ENCODE measurements around the gene HTR7. TPM values are rescaled to one million over a fixed set of nuclear protein-coding genes. Genes with fewer than 3 reads are reported as not detected.

Gene HTR7
- total RNA-seq, 1 experiment from 2014 or later = 19.4 TPM

- DNase-seq (ENCODE audit: low read depth) = no peak
These were observed 53.5 kb downstream of the HTR7 start for GRCh38 chr10:90804354-90804753.

GRCh38 chr10:90801608-90802007 lies 56.2 kb downstream of the HTR7 start:
- no peak for DNase-seq (ENCODE audit: low read depth)

GRCh38 chr10:90800232-90800796 lies 57.5 kb downstream of the HTR7 start:
- DNase-seq (ENCODE audit: low read depth) = no peak

- DNase-seq (ENCODE audit: low read depth) = no peak
These were observed 58.7 kb downstream of the HTR7 start for GRCh38 chr10:90799172-90799571.

GRCh38 chr10:90798482-90798881 lies 59.4 kb downstream of the HTR7 start:
- DNase-seq (ENCODE audit: low read depth) = no peak

GRCh38 chr10:90790422-90790821 lies 67.4 kb downstream of the HTR7 start:
- no peak for DNase-seq (ENCODE audit: low read depth)

GRCh38 chr10:90788968-90789367 lies 68.9 kb downstream of the HTR7 start:
- DNase-seq (ENCODE audit: low read depth) = no peak

- no peak for DNase-seq (ENCODE audit: low read depth)
These were observed 69.7 kb downstream of the HTR7 start for GRCh38 chr10:90788199-90788491.

- DNase-seq (ENCODE audit: low read depth) = peak; percentile 35
These were observed 70.2 kb downstream of the HTR7 start for GRCh38 chr10:90787393-90788198.

GRCh38 chr10:90785782-90786181 lies 72.1 kb downstream of the HTR7 start:
- no peak for DNase-seq (ENCODE audit: low read depth)

GRCh38 chr10:90784771-90785170 lies 73.1 kb downstream of the HTR7 start:
- no peak for DNase-seq (ENCODE audit: low read depth)

GRCh38 chr10:90780488-90780887 lies 77.4 kb downstream of the HTR7 start:
- no peak for DNase-seq (ENCODE audit: low read depth)

- DNase-seq (ENCODE audit: low read depth) = peak; percentile 9
These were observed 78.3 kb downstream of the HTR7 start for GRCh38 chr10:90779548-90779947.

- DNase-seq (ENCODE audit: low read depth) = no peak
These were observed 80.2 kb downstream of the HTR7 start for GRCh38 chr10:90777621-90778020.

GRCh38 chr10:90775351-90776028 lies 82.3 kb downstream of the HTR7 start:
- peak; percentile 66 for DNase-seq (ENCODE audit: low read depth)

GRCh38 chr10:90769946-90770841 lies 87.6 kb downstream of the HTR7 start:
- no peak for DNase-seq (ENCODE audit: low read depth)

- peak; percentile 42 for DNase-seq (ENCODE audit: low read depth)
These were observed 106.5 kb downstream of the HTR7 start for GRCh38 chr10:90751107-90751997.

- no peak for DNase-seq (ENCODE audit: low read depth)
These were observed 111.0 kb downstream of the HTR7 start for GRCh38 chr10:90746829-90747228.

GRCh38 chr10:90745565-90745964 lies 112.3 kb downstream of the HTR7 start:
- DNase-seq (ENCODE audit: low read depth) = no peak

GRCh38 chr10:90743291-90743690 lies 114.5 kb downstream of the HTR7 start:
- DNase-seq (ENCODE audit: low read depth) = no peak

GRCh38 chr10:90741926-90742565 lies 115.8 kb downstream of the HTR7 start:
- peak; percentile 26 for DNase-seq (ENCODE audit: low read depth)
